HTERT RPE-1 (cell line): ENCODE data around the gene TMEM47.

ENCODE experiments used
- in situ Hi-C: fragments of 300-500 bp; cut with MboI; formaldehyde crosslinking; loops from 4 replicates; pipeline ENCODE4 v1.14.3; 2020; ENCODE audit warnings: low sequenced_read_pairs

TMEM47 gene

DNA sequence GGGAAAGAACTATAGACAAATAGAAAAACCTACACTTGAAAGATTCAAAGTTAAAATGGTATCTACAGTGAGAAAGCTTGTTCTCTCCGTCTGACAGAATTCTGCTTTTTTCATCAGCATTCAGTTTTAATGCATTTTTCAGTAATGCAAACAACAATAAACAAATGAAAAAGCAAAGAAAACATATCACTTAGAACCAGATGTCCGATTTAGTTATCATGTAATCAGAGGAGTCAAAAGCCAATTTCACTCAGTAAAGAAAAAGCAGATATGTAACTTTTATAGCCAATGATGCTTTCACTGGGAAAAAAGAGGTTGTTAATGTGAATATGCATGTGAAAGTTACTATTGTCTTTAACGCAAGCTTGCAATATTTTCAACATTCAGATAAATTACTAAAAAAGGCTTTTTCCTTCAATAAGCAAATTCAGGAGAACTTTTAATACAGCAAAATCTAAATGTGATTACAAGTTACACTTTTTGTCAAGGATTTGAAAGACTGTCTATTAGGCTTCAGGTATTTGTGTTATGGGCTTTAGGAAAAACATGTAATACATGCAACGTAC, 70.7 kb downstream of the TMEM47 start:
- in situ Hi-C loops = no loop called here

DNA sequence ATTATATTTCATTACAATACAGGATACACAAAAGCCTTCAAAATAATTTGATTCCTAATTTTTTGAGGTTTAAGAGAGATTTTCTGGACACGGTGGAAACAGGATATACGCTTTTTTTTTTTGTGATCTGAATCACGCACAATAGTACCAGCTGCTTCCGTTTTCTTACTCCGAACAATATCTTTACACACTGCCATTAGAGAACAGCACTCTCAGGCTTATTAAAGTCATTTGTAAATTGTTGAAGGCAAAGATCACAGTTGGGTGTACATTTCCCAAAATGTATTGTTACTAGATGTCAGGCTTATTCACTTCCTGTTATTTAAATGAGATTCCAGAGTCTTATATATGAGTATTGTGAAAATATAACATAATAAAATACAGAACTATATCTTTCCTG, 71.5 kb downstream of the TMEM47 start:
- in situ Hi-C loops = no loop called here

DNA sequence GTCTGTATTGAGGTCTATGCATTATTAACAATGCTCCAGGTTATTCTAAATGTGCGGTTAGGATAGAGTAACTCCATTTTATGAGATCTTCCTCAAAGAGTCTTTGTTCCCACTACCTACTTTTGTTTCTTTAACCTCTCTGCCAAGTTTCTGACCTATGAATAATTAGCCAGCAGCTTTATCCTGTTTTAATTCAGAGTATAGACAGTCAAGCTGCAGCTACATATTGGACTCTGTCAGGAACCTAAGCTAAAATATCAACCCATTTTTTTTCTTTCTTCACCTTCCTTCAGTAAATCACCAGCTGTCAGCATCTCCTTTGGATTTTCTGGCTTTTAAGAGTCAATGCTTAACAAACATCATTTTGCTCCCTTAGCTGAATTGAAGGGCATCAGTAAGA, 72.3 kb downstream of the TMEM47 start:
- in situ Hi-C loops = no loop called here

DNA sequence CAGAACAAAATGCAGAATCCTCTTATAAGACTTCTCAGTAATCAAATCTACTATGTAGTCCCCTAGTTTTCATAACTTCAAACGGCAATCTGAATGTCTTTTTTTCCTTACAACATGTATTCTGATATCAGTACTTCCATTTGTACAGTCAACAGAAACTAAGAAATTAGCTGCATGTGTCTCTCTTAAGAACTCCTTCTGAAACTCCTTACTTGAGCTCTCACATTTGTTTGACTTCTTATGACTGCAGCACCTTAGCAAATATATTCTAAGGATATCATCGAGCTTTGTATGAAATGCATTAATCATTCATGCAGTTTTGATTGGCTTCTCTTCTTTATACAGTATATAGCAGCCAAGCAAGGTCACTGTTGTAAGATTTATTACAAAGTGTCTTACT, 77.0 kb downstream of the TMEM47 start:
- in situ Hi-C loops = no loop called here

DNA sequence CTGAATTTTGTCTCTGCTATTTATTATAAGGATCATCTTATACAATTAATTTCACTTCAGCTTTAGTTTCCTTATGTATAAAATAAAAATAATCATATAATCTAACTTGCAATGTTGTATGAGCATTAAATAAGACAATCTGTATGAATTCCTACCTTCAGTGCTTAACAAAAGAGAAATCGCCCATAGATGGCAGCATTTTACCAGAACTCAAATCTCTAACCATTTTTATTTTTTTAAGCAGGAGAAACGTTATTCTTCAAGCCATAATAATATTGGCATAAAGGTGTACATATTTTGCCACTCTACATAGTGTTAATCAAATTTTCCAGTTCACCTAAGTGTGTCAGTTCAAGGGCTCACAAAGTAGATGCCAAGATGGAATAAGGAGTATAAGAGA, 78.8 kb downstream of the TMEM47 start:
- in situ Hi-C loops = no loop called here
